Stimulated activated naive CD4-positive, alpha-beta T cell treated with Interleukin-2 at 50 U/mL for 16 hours (primary cell): ENCODE measurements around the gene TRAPPC3L.

ENCODE experiments used
- DNase-seq: peaks from one replicate; lab custom pipeline; 2025; lab: John Stamatoyannopoulos, UW

TRAPPC3L gene

DNA sequence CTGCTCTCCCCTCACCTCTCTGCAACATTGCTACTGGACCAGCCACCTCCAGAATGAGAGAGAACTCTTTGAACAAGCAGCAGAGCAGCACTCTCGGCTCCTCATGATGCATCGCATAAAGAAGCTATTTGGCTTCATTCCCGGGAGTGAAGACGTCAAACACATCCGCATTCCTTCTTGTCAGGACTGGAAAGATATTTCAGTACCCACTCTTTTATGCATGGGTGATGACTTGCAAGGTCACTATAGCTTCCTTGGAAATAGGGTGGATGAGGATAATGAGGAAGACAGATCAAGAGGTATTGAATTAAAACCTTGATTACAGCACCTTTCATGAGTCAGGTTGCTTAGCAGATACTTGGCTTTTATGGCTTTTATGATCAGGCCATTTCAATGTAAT lies 12.4 kb upstream of the TRAPPC3L start:
- no peak for DNase-seq

DNA sequence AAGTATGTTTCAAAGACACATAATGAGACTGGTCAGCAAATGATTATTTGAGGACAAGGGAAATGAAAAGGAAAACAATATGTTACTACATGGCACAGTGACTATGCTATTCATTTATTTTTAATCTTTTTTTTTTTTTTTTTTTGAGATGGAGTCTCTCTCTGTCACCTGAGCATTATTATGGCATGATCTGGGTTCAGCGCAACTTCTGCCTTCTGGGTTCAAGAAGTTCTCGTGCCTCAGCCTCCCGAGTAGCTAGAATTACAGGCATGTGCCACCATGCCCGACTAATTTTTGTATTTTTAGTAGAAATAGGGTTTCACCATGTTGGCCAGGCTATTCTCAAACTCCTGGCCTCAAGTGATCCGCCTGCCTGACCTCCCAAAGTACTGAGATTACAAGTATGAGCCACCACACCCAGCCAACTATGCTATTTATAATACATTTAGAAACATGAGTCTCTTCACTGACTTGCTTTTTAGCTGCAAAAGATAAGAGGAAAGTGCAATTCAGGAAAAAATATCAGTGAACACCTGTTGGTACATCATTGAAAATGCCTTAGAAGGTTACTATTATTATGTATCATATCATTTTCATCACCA lies 11.4 kb upstream of the TRAPPC3L start:
- no peak for DNase-seq

DNA sequence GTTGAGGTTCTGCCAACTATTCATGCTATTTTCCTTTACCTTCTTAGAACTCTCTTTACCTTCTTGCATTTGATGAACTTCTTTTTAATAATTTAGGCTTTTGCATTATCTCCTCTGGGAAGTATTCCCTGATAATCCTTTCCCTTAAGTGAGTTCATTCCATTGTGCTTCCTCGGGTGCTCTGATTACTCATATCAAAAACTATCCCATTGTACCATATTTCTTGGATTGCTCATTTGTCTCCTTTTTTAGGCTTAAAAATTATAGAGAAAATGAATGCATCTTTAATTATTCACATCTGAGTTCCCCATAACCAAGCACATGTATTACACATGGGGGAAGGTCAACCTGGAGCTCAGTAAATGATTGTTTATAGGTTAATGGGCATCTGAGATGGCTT lies 10.6 kb upstream of the TRAPPC3L start:
- DNase-seq: no peak

DNA sequence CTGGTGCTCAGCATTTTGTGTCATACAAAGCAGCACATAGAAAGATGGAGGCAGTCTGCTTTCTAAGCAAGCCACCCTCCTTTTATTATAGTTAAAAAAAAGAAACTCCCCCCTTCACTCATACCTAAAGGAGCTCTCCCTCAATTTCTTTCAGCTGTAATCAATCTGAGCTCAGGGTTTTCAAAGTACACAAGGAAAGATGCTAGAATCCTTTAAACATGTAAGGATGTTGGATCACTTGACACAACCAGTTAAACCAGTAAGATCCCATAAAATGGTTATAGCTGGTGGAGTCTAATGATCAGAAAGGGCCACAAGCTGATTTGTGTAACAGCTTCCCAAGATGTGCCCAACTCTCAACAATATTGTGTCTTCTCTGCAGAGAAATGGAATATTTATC lies 8.0 kb upstream of the TRAPPC3L start, which contains the start of gene CALHM4:
Gene CALHM4, plus strand, starts transcription at position 301 of the 400 bp plus-strand sequence. Its CDS starts 43 bp downstream, at position 344.
- no peak for DNase-seq

DNA sequence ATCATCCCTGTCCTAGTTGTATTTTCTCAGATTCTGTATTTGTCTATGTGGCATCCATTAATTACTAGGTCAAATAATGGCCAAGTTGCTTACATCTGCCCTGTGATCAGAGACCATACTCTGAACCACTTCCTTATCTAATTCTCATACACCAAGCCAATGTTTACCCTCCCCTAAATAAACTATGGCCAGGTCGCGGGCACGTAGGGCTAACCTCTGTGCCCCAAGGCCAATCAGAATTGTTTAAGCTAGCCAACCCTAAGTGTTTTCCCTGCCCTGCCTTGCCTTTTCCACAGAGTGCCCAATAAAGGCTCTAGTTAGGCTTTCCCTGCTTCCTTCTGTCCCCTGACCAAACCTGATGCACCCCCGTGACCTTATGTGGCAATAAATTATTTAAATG lies 5.3 kb upstream of the TRAPPC3L start:
- no peak for DNase-seq

DNA sequence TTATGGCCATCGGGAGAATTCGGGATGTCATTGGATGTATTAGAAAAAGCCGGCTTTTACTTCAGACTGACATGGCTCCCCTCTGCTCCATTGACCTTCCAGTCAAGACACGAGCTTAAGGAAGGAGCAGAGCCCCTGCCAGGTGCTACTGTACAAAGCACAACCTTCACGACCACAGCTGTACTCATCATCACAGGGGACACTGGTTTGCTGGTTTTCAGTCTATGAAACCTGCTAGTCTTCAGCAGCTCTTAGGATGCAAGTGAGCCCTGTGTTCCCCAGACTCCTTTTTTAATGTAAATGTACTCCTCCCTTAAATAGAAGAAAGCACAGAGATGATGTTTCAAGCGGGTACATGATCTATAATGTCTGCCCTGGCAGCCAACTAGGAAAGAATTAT lies 1.9 kb upstream of the TRAPPC3L start:
- DNase-seq: no peak

DNA sequence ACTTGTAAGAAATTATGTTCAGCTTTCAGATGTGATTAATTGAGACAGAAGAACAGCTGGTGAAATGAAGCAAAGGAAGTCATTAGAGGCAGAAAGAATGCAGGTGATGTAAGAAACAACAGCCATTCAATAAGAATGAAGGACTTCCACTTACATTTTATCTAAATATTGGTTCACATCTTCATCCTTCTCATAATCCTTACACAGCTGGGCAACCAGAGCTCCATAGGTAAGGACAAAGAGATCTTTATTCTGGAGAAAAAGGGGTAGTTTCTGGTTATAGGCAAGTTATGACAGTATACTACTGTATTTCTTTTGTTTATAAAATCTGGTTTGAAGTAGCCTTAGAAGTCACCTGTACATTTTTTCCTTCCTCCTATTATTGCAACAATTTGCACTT lies 2.3 kb downstream of the TRAPPC3L start:
- DNase-seq: no peak

DNA sequence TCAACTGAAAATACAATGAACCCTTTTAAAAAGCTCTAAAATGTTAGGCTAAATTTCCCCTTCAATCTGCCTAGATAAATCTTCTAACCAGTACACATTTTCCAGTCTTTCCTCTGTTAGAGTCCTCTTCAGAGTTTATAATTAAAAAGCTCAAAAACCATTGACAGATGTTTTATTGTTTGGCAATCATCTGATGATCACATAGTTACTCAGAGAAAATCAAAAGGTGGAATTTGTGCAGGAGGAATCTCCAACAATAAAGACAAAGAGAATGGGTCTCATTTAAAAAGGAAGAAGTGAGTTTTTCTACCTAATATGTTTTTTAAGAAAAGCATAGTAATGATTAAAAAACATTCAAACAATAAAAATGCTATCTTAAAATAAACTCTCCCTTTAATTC lies 3.1 kb downstream of the TRAPPC3L start:
- no peak for DNase-seq

DNA sequence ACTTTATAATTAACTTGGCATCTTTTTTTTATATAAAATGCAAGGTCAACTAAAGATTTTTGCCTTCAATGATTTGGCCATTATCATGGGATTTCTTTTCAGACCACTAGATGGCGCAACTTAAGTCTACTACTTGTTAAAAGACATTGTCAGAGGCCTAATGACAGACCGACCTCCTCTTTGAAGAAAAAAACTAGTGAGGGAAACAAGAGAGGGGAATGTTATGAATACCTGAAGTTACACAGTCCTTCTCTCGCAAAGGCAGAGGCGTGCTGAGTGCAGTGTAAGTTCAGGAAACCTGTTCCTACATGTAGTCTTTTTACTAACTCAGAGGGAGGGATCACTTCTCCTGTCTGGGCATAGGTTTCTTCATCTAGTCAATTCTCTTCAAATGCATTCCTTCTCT lies 9.3 kb downstream of the TRAPPC3L start:
- DNase-seq: no peak

DNA sequence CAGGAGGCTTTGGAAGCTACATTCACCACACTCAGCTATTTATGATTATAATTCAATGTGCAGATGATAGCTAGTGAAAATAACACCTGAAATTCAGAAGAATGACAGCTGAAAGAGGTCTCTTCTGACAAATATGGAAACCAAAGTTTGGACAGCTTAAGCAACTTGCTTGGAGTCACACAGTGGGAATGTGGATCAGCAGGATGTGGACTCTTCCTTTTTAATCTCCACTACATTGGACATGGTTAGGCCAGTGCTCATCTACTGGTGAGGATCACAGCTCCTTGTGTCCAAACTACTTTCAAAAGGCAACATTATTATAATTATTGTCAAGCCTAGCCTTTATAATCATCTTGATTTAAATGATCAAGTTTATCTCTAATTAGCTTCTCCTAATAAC lies 10.4 kb downstream of the TRAPPC3L start:
- no peak for DNase-seq

DNA sequence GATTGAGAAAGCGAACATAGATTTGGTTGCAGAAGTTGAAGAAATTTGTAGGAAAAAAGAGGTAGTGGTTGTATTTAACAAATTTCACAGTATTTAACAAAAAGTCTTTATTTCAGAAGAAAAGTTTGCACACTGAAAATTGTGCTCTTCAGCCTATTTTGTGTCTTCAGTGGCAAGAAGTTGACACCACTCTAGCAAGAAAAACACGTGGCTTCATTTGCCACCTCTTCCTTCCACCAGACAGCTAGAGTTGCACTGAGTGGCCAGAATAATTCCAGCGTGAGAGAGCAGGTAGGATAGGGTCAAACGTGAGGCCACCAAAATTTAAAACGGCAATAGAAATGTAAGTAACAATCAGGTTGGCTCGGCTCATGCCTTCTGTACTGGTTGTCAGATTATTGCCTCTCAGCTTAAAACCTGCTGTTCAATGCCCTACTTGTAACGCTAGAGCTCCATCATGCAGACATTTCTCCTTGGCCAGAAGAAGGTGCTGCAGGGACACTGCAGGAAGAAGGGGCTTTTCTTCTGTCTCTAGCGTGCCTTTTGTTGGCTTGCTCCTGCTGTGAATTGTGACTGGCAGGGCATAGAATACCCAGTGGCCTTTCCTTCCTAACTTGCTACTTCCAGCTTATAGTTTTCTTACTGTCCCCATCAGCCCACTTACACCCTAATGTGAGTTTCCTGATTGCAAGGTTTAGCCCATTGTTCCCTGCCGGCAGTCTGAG lies 12.1 kb downstream of the TRAPPC3L start:
- no peak for DNase-seq

DNA sequence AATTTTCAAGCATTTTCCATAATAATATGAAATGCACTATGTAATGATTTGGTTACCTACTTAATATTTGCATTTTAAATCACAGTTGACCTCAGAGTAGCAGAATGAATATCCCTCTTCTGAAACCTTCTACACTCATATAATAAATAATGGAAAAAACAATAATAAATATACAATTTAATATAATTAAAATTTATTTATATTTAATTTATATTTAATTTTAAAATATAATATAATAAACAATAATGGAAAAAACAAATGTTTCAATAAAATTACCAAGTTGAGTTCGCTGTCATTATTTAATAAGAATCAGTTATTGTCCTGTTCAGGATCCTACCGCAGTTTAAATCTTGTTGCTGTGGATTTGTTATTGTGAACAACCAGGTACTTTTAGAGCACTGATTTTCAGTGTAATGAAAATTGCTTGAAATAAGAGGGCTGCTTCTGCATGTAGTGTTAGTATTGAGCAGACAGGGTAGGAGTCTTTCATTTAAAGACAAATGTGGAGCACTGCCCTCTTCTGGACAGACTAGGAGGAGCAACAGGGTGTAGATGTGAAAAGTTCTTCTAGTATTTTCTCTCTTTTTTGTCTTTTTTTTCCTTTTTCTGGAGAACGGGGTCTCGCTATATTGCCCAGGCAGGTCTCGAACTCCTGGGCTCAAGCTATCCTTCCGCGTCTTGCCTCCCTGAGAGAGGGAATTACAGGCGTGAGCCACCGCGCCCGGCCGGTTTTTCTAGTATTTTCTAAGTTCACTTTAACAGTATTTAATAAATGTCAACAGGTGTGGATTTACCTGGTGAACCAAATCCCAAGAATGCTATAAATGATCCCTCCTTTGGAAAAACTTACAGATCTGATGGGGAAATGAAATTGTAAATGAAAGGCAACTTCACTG lies 13.6 kb downstream of the TRAPPC3L start:
- peak; percentile 36 for DNase-seq

DNA sequence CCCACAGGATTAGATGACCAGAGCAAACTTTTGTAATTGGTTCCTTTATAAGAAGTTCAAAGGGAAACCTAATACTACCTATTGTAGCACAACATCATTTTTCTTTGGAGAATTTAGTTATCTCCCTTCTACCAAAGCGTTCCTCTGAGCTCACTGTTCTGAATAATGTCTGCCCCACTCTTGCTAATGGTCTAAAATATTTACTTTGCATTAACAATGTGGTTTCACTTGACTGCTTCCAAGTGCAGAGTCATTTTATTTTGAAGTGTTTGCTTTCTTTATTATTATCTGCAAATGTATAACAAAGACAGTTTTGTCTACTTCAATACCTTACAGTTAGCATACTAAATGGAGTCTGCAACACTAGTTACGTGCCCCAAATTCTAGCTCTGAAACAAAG lies 15.0 kb downstream of the TRAPPC3L start:
- no peak for DNase-seq

DNA sequence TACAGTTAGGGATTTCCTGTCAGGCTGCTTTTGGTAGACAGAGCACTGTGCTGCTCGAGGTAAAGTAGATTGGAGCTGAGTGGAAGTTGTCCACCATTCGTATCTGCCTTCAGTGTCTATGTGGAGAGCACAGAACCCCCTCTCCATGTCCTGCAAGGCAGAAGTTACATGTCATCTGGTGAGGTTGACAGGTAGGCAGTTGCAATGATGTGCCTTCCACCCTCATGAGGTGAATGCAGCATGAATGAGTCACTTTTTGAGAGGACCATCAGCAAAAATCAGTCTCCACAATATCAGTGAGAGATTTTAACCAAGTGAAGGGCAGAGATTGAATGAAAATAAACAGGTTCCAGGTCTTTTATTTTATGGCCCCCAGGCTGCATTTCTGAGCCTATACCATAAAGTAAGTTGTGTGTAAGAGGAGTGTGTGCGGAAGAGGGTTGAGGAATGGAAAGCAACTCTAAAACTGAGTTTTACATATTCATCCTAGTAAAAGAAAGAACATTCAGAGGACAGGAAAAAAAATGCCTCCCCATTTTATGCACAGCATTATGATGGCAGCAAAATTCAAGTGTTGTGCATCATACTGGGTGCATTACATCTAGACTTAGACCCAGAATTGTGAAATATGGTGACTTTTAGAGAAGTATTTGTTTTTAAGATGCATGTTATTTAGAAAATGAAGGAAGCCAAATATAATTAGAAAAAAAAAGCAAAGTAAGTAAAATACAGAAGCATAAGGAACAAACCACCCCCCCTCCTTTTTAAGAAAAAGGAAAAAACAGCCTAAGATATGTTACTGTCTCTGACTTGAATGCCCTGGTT lies 15.8 kb downstream of the TRAPPC3L start:
- DNase-seq: no peak

DNA sequence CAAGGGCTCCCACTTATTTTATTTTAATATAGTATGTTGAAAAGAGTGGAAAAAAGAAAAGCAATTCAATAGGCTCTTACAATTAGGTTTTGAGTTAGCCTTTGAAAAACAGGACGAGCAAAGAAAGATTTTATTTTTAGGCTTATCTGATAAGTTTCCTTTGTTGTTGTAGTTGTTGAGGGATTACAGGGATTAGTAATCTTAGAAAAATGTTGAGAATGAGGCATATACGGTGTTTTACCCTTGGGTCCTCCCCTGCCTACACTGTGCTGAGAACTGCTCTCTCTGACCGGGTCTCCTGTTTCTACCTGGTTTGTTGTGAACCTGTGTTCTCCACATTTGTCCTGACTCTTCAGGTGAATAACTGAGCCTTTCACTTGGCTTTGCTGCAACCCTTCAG lies 16.7 kb downstream of the TRAPPC3L start:
- DNase-seq: no peak

DNA sequence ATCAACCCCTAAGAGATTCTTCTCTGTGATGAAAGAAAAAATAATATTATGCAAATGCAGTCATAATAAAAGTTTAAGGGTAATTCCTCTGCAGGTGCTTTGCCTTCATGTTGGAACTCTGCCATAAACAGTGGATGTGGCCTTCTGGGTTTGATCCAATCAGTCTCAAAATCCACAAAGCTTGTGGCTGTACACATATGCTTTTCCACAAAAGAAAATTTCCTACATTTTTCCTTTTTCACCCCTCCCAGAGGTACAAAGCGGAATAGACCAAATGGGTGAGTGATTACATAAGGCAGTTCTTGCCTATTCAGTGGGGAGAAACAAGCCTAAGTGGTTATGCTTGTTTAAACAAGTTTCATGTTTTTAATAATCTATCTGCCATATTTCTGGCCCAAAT lies 17.4 kb downstream of the TRAPPC3L start:
- DNase-seq: no peak

DNA sequence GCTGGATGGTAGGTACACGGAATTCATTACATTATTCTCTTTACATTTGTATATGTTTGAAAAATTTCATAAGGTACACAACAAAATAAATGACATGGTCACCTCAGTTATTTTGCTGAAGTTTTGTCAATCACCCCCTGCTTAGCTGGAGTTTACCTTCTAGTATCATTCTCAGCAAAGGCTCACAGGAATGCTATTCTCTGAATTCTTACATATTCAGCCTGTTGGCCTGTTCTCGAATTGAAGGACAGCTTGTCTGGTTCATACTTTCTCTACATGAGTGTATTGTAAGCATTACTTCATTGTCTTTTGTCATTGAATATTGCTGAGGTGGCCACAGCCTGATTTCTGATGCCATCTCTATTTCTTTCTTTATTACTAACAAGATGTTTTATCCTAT lies 21.2 kb downstream of the TRAPPC3L start:
- no peak for DNase-seq

DNA sequence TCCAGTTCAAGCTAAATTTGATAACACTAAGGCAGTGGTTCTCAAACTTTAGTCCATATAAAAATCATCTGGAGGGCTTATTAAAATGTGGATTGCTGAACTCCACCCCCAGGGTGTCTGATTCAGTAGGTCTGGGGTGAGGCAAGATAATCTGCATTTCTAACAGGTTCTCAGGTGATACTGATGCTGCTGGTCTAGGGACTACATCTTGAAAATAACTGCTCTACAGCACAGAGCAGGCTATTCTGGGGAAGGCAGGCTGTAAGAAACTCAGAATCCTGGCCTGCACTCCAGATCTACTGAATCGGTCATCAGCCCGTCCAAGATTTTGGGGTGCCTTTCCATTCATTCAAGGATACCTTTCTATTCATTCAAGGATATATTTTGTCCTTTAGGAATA lies 22.6 kb downstream of the TRAPPC3L start:
- no peak for DNase-seq

DNA sequence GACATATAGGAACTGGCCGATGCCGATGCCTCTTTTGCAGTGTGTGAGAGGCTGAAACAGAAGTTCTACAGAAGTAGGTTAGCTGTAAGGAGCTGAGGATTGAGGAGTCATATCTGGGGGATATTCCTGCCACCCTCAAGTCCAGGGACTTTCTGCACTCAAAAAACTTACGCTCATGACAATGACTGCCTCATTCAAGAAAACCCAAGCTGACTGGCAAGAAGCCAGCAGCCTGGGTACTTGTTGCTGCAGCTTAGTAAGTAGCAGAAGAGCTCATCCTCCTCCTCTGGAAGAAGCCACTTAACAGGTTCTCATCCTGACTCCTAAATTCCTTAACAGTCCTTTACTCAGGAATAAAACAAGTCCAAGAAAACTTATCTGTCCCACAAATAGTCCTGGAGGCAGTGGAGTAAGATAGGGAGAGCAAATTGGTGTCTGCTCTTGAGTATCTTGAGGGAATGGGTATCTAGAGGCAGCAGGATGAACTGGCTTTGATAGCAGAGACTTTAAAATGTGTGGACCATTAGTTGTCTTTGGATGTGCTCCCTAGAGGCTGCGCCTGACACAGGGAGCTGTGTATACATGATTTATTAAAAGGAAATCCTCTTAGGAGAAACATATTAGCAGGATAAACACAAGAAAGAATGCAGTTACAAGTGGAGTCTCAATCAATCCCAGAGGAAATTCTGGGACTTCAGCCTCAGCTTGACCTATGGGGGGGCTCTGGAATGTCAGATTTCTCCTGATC lies 26.7 kb downstream of the TRAPPC3L start:
- no peak for DNase-seq

DNA sequence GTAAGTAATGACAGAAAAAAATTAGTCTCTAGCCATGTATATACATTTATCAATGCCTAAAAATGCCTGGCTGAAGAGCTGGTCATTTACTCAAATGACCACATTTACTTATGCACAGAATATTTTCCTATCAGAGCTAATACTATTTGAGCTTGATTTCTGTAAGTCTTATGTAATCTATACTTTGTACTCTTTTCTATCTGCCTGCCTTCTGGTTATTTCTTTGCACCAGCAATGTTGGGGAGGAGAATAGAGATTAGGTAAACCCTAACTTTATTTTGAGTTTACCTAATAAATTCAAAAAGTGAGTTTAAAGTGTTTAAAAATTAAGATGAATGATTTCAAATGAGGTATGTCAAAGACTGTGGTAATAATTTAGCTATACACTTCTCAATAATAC lies 30.3 kb downstream of the TRAPPC3L start:
- DNase-seq: no peak

DNA sequence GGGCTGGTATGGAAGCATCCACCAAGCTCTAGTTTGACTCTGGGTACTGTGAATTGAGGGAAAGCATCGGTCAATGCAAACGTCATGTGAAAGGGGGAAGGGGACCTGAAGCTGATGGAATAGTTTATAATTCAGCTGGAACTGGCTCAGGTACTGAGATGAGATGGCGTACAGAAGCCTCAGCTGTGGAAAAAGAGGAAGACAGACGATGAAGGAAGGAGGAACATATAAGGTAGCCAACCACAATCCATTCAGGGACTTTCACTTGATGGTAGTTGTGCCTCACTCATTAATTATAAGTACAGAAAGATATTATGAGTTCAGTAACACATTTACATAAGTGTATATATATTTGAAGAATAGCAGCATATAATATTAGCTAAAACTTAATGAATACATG lies 31.4 kb downstream of the TRAPPC3L start:
- no peak for DNase-seq
